ENCODE results near the gene POLN. TPM values are rescaled to one million over a fixed set of nuclear protein-coding genes. Genes with fewer than 3 reads are reported as not detected.

The POLN gene
- polyA plus RNA-seq, 1 donor (not counting 4 experiments of a cell fraction or from before 2014, with no cell fraction given) = 1.3 TPM

GRCh38 chr4:2080429-2081300 is 161.3 kb downstream of the POLN start:
- Histone ChIP-seq H4K20me1 (ENCODE audit: control insufficient read depth, extremely low read depth, insufficient read depth, low read length) (no peaks in the 10 kb centered on the region), H3K79me2 (ENCODE audit: control insufficient read depth, insufficient read depth, low read length) (no peaks in the 10 kb centered on the region), H3K4me1 (ENCODE audit: control insufficient read depth, extremely low read depth, insufficient read depth, low read length) (no peaks in the 10 kb centered on the region), H3K36me3 (ENCODE audit: control insufficient read depth in 2 of 2, extremely low read depth in 1 of 2, insufficient read depth in 2 of 2, low read length in 2 of 2) (no peaks in the 10 kb centered on the region), H3K27ac (ENCODE audit: control insufficient read depth, insufficient read depth, low read length) (no peak overlapping the region), H3K4me2 (ENCODE audit: control insufficient read depth, extremely low read depth, insufficient read depth, low read depth, low read length) (no peak overlapping the region), H3K9ac (ENCODE audit: control insufficient read depth, extremely low read depth, insufficient read depth, low read length) (no peak overlapping the region), H3K4me3 (ENCODE audit: control insufficient read depth in 2 of 3, extremely low read depth in 1 of 3, insufficient read depth in 2 of 3, low read depth in 1 of 3, low read length in 3 of 3) (no peak overlapping the region), H3K27me3 (ENCODE audit: control insufficient read depth, extremely low read depth, insufficient read depth, low read length) (peaks cover 14% of the 10 kb centered on the region), H2AFZ (ENCODE audit: control insufficient read depth, low read length) (no peak overlapping the region), H3K9me3 (ENCODE audit: control insufficient read depth, low read depth, low read length) (no peaks in the 10 kb centered on the region), H3K9me1 (ENCODE audit: control insufficient read depth, extremely low read depth, insufficient read depth, low read length) (no peaks in the 10 kb centered on the region)
- FAIRE-seq (no peak), DNase-seq (ENCODE audit: low read depth, low spot score) (no peak)
- dilution Hi-C loops (cut with MboI; ENCODE audit: extremely low pct_ligation_motif_present, low sequenced_read_pairs) = no loop called here
- TF ChIP-seq CTCF (optimal IDR thresholded peaks at IDR 0.05 in 1 of 3, IDR thresholded peaks at IDR 0.05 in 1 of 3, conservative IDR thresholded peaks at IDR 0.05 in 1 of 3; ENCODE audit: extremely low read depth in 1 of 3, insufficient read depth in 2 of 3, low read length in 3 of 3) (no peak), EZH2 (IDR thresholded peaks at IDR 0.05; ENCODE audit: low read length) (no peak)

- no peaks in the 10 kb centered on the region for H3K36me3 ChIP-seq (ENCODE audit: control insufficient read depth in 2 of 2, extremely low read depth in 1 of 2, insufficient read depth in 2 of 2, low read length in 2 of 2)
- no peak overlapping the region for H3K27ac ChIP-seq (ENCODE audit: control insufficient read depth, insufficient read depth, low read length)
- no peaks in the 10 kb centered on the region for H3K9me1 ChIP-seq (ENCODE audit: control insufficient read depth, extremely low read depth, insufficient read depth, low read length)
- H3K27me3 ChIP-seq (ENCODE audit: control insufficient read depth, extremely low read depth, insufficient read depth, low read length) = peaks cover 18% of the 10 kb centered on the region
- FAIRE-seq (no peak), DNase-seq (ENCODE audit: low read depth, low spot score) (no peak)
- H4K20me1 ChIP-seq (ENCODE audit: control insufficient read depth, extremely low read depth, insufficient read depth, low read length) = no peaks in the 10 kb centered on the region
- H2AFZ ChIP-seq (ENCODE audit: control insufficient read depth, low read length) = no peak overlapping the region
- no peak overlapping the region for H3K9ac ChIP-seq (ENCODE audit: control insufficient read depth, extremely low read depth, insufficient read depth, low read length)
- no peaks in the 10 kb centered on the region for H3K4me1 ChIP-seq (ENCODE audit: control insufficient read depth, extremely low read depth, insufficient read depth, low read length)
- H3K4me2 ChIP-seq (ENCODE audit: control insufficient read depth, extremely low read depth, insufficient read depth, low read depth, low read length) = no peak overlapping the region
- no peak for TF ChIP-seq EZH2 (IDR thresholded peaks at IDR 0.05; ENCODE audit: low read length)
- no peak for TF ChIP-seq CTCF (optimal IDR thresholded peaks at IDR 0.05 in 1 of 3, IDR thresholded peaks at IDR 0.05 in 1 of 3, conservative IDR thresholded peaks at IDR 0.05 in 1 of 3; ENCODE audit: extremely low read depth in 1 of 3, insufficient read depth in 2 of 3, low read length in 3 of 3)
- no peaks in the 10 kb centered on the region for H3K9me3 ChIP-seq (ENCODE audit: control insufficient read depth, low read depth, low read length)
- no peaks in the 10 kb centered on the region for H3K79me2 ChIP-seq (ENCODE audit: control insufficient read depth, insufficient read depth, low read length)
- dilution Hi-C loops (cut with MboI; ENCODE audit: extremely low pct_ligation_motif_present, low sequenced_read_pairs) = no loop called here
- H3K4me3 ChIP-seq (ENCODE audit: control insufficient read depth in 2 of 3, extremely low read depth in 1 of 3, insufficient read depth in 2 of 3, low read depth in 1 of 3, low read length in 3 of 3) = no peak overlapping the region
Observed at GRCh38 chr4:2079926-2080325, 162.0 kb downstream of the POLN start.

Data from keratinocyte (primary cell).